RWPE1 (cell line): Measurements from ENCODE around the gene ALS2CL.

Experiments
- CTCF ChIA-PET: fragments of 350-600 bp; sonication (Branson Sonifier 250); formaldehyde crosslinking; extraction: SDS; loops from one replicate; lab custom pipeline; 2021; lab: Yijun Ruan, JAX
- POLR2A ChIA-PET: fragments of 400-600 bp; formaldehyde crosslinking; extraction: SDS; loops from one replicate; lab custom pipeline; 2020; ENCODE audit warnings: antibody characterized with exemption; ENCODE audit not compliant: low non-redundant PET; lab: Yijun Ruan, JAX
- DNase-seq: peaks from one replicate; pipeline ENCODE4 v3.0.0; 2012; ENCODE audit warnings: low spot score
- H3K27ac ChIP-seq: fragments of 450-650 bp; 2 replicates; pipeline ENCODE4 v1.5.1; 2017
- TF ChIP-seq, protein P1 (sequence below): fragments of 450-650 bp; conservative IDR thresholded peaks from 2 replicates; pipeline ENCODE4 v1.5.1; 2017; ENCODE audit warnings: low read depth, mild to moderate bottlenecking

Gene ALS2CL

DNA sequence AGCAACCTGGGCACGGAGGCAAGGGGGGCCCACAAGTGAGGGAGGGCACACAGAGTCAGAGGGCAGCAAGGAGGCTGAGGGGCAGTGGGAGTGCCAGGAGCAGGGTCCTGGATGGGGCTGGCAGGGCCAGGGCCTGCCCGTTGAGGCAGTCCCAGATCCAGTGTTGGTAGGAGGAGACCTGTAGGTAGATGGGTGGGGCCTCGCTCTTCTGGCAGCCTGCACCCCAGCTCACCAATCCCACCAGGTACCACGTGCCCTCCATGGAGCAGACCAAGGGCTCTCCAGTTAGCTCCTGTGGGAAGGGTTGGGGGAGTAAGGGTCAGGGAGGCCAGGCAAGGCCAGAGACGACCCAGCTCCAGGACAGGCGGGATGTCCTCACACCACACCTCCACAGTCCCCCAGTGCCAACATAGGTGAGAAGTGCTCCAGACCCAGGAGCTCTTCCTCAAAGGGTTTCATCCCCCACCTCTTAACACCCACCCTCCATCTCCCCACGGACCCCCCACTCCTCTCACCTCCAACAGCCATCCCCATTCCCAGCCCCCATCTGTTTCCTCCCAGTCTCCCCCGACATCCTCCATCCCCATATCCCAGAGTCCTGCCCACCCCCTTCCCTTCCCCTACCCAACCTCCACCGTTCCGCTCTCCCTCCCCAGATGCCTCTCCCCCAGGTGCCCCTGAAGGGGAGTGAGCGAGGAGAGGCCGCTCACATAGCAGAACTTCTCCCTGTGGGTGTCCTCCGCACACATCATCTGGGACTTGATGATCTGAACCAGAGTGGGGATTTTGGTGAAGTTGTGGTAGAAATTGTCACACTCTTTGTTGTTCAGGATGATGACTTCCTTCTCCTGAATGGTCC is 18.9 kb upstream of the ALS2CL start:
- CTCF ChIA-PET, result no interaction called here
- TF ChIP-seq, protein P1, sequence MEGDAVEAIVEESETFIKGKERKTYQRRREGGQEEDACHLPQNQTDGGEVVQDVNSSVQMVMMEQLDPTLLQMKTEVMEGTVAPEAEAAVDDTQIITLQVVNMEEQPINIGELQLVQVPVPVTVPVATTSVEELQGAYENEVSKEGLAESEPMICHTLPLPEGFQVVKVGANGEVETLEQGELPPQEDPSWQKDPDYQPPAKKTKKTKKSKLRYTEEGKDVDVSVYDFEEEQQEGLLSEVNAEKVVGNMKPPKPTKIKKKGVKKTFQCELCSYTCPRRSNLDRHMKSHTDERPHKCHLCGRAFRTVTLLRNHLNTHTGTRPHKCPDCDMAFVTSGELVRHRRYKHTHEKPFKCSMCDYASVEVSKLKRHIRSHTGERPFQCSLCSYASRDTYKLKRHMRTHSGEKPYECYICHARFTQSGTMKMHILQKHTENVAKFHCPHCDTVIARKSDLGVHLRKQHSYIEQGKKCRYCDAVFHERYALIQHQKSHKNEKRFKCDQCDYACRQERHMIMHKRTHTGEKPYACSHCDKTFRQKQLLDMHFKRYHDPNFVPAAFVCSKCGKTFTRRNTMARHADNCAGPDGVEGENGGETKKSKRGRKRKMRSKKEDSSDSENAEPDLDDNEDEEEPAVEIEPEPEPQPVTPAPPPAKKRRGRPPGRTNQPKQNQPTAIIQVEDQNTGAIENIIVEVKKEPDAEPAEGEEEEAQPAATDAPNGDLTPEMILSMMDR, result no peak
- POLR2A ChIA-PET, result no interaction called here

DNA sequence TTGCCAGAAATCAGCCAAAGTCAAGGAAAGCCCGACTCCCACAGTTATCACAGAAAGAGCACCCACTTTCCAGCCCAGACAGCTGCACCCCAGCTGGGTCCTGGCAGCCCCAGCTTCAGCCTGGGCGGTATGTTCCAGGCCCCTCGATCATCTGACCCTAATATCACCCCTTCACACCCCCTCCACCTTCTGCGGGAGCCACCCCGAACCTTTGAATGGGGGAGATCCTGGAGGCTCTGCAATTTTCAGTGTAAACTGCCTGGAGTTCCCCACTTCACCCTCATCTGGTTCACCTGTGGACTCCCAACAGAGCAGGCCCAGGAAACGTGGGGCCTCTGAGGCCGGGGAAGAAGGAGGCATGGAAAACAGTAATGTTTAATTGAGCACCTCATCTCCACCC is 18.3 kb upstream of the ALS2CL start:
- TF ChIP-seq, protein P1, result no peak
- DNase-seq, result no peak
- ChIA-PET POLR2A (no interaction called here), CTCF (no interaction called here)
- no peak overlapping the region for H3K27ac ChIP-seq

More for the DNA sequence above, 18.9 kb upstream of the ALS2CL start:
- H3K27ac ChIP-seq, result no peak overlapping the region
- DNase-seq, result no peak

DNA sequence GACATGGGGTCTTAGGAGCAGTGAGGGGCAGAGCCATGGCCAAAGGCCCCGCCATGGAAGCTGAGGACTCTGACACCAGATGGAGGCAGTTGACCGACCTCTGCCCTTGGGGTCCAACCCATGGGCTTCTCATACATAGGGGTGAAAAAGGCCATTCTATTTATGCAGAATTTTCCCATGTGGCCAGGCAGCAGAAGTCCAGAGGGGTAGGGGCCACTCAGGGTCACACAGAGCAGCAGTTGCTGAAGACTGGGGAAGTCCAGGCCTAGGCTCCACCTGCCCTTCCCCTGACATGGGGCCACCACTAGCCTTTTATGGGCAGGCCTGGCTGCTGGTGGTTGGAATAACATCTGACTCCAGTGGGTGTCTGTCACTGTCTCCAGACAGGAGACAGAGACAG is 17.8 kb upstream of the ALS2CL start:
- ChIA-PET CTCF (no interaction called here), POLR2A (no interaction called here)

DNA sequence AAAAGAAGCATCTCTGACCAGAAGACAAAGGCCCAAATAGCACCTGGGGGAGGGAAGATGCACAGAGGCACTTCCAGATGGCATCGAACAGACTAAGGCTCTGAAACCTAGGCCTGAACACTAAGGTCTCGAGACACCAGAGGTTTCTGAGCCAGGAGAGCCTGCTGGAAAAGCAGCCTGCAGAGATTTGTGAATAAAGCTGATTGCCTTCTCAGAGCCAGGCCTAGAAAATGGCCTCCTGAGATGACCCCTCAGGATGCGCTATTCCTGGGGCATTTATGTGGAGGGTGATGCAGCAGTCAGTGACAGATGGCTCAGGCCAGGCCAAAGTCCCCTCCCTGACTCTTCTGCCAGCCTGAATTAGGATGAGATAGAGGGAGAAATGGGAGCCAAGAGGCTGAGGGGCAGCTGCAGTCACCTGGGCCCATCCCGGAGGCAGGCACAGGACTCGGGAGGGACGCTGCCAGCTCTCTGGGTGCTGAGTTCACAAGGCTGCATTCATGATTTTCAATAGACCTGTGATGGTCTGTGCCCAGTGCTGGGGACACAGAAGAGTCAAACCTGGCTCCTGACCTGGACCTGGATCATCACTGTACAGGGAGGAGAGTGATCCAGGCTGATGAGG is 17.3 kb upstream of the ALS2CL start:
- H3K27ac ChIP-seq, result no peak overlapping the region
- CTCF ChIA-PET, result interaction anchor here (1.0 kb wide), 1 partner anchor 199 kb away, joined by 4 read pairs; no protein-coding TSS in a partner anchor
- POLR2A ChIA-PET, result no interaction called here
- TF ChIP-seq, protein P1, result no peak
- no peak for DNase-seq

More for the DNA sequence above, 17.8 kb upstream of the ALS2CL start:
- no peak overlapping the region for H3K27ac ChIP-seq
- DNase-seq, result no peak
- TF ChIP-seq, protein P1, result no peak

DNA sequence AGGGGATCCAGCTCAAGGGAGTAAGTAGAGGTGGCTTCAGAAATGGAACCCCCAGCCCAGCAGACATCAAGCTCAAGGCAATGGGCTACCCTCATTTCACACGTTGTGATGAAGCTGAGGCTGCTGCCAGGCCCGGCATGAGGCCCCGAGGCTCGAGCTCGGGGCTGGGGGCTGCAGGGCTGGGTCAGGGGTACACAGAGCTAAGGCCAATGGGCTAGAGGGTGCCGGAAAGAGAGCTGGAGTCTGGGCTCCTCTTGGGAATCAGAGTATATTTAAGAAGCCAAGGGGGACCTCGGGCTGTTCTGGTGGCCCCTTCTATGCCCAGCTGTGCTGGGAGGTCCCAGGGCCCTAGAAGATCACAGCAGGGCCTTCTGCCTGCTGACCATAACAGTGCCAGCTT is 16.8 kb upstream of the ALS2CL start:
- CTCF ChIA-PET, result interaction anchor here (1.0 kb wide), 1 partner anchor 199 kb away, joined by 4 read pairs; no protein-coding TSS in a partner anchor

DNA sequence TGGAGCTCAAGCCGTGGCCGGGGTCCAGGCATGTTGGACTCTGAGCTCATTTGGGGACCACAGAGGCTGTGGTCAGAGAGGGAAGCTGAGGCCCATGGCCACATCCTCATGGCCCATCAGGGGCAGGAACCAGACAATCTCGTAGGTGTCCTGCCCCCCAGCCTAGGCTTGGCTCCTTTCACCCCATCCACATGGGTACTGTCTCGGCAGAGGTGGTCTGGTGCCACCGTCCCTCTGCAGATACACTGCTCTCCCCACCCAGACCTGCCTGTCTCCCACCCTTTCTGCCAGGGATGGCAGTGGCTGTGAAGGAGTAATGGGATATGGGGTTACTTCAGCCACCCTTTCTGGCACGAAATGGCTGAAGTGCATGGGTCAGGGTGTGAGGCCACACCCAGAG is 16.2 kb upstream of the ALS2CL start:
- TF ChIP-seq, protein P1, result no peak
- ChIA-PET POLR2A (no interaction called here), CTCF (interaction anchor here (1.0 kb wide), 1 partner anchor 200 kb away, joined by 4 read pairs; no protein-coding TSS in a partner anchor)
- DNase-seq, result no peak
- no peak overlapping the region for H3K27ac ChIP-seq

More for the DNA sequence above, 16.8 kb upstream of the ALS2CL start:
- POLR2A ChIA-PET, result no interaction called here
- no peak for DNase-seq
- TF ChIP-seq, protein P1, result no peak
- no peak overlapping the region for H3K27ac ChIP-seq
